HCT116 (cell line): Measurements from ENCODE around the gene CLIC5. TPM values are rescaled to one million over a fixed set of nuclear protein-coding genes. Genes with fewer than 3 reads are reported as not detected.

Experiments
- ATAC-seq: fragments of 200-7000 bp; cut with Tn5 transposase; 2 replicates; pipeline ENCODE4 v1.9.1; 2020; ENCODE audit warnings: mild to moderate bottlenecking, moderate library complexity
- BruUV-seq: library from RNA; stranded (reverse); fragments of 400-500 nt; replicated peaks from 2 replicates; lab custom pipeline; 2021; lab: Mats Ljungman, UMichigan
- CTCF ChIA-PET: fragments of 300-600 bp; sonication (Branson Sonifier 250); formaldehyde crosslinking; loops from one replicate; lab custom pipeline; 2021; ENCODE audit warnings: antibody characterized with exemption; lab: Charles Lee
- POLR2A ChIA-PET: fragments of 300-600, 350-600 bp; sonication (Branson Sonifier 250); formaldehyde crosslinking; loops from one replicate; lab custom pipeline; 2021; ENCODE audit warnings: antibody characterized with exemption; lab: Charles Lee
- RAD21 ChIA-PET, 2 experiments: fragments of 300-600 bp; sonication (Branson Sonifier 250); formaldehyde crosslinking; loops; one replicate each; lab custom pipeline; 2023; ENCODE audit warnings: low total read pairs in 2 of 2; ENCODE audit not compliant: uncharacterized antibody in 2 of 2, unreplicated experiment in 2 of 2, low non-redundant PET in 1 of 2; lab: Charles Lee
- DNase-seq: peaks from one replicate; pipeline ENCODE4 v3.0.0-alpha.2; 2010; ENCODE audit warnings: low read depth, low spot score
- H2AFZ ChIP-seq: fragments of 200-600 bp; shearing (Covaris generic), sonication (generic); 2 replicates; pipeline ENCODE4 v1.6.1; 2017; ENCODE audit warnings: low read depth, mixed run types, mixed read lengths, antibody characterized with exemption, low read length; ENCODE audit not compliant: poor library complexity, severe bottlenecking
- H3K27ac ChIP-seq: 2 replicates; pipeline ENCODE4 v1.5.1; 2012; ENCODE audit warnings: low read depth, low read length
- H3K27me3 ChIP-seq: fragments of 200-600 bp; sonication (generic); 2 replicates; pipeline ENCODE4 v1.6.1; 2016; ENCODE audit warnings: mixed run types, low read length, mixed read lengths; ENCODE audit not compliant: insufficient read depth
- H3K36me3 ChIP-seq, 2 experiments: fragments of 200-500 bp in 1 of 2; fragments of 200-600 bp in 1 of 2; sonication (Bioruptor generic) in 1 of 2; sonication (generic) in 1 of 2; 2 replicates each; pipeline versions ENCODE4 v1.5.1 to v1.6.1; 2014 to 2016; ENCODE audit warnings: low read length in 2 of 2, inconsistent platforms in 1 of 2, mixed read lengths in 1 of 2, mixed run types in 1 of 2; ENCODE audit not compliant: insufficient read depth in 2 of 2, control insufficient read depth in 1 of 2
- H3K4me1 ChIP-seq, 2 experiments: fragments of 200-600 bp in 1 of 2; sonication (generic) in 1 of 2; 2 replicates each; pipeline versions ENCODE4 v1.5.1 to v1.6.1; 2012 to 2017; ENCODE audit warnings: low read length in 2 of 2, inconsistent platforms in 1 of 2, mild to moderate bottlenecking in 1 of 2, mixed read lengths in 1 of 2, mixed run types in 1 of 2, moderate library complexity in 1 of 2; ENCODE audit not compliant: insufficient read depth in 2 of 2, control insufficient read depth in 1 of 2
- H3K4me2 ChIP-seq: fragments of 200-600 bp; sonication (generic); 2 replicates; pipeline ENCODE4 v1.6.1; 2017; ENCODE audit warnings: mixed run types, low read length, mixed read lengths
- H3K4me3 ChIP-seq, 2 experiments: fragments of 200-600 bp in 1 of 2; sonication (generic) in 1 of 2; replicated peaks in 1 of 2; 2 replicates each; pipeline ENCODE4 v1.5.1; 2011 to 2016; ENCODE audit warnings: low read length in 2 of 2, control low read depth in 1 of 2, low read depth in 1 of 2, mild to moderate bottlenecking in 1 of 2, mixed read lengths in 1 of 2, mixed run types in 1 of 2
- H3K79me2 ChIP-seq: fragments of 200-600 bp; sonication (generic); 2 replicates; pipeline ENCODE4 v1.6.1; 2017; ENCODE audit warnings: mild to moderate bottlenecking, mixed run types, low read length, moderate library complexity, mixed read lengths; ENCODE audit not compliant: insufficient read depth
- H3K9ac ChIP-seq: fragments of 200-600 bp; sonication (generic); 2 replicates; pipeline ENCODE4 v1.6.1; 2016; ENCODE audit warnings: low read length, mixed read lengths
- H3K9me2 ChIP-seq: fragments of 200-600 bp; sonication (generic), shearing (Covaris generic); 2 replicates; pipeline ENCODE4 v1.6.1; 2017; ENCODE audit warnings: mixed run types, mild to moderate bottlenecking, moderate library complexity; ENCODE audit not compliant: insufficient read depth
- H3K9me3 ChIP-seq, 2 experiments: fragments of 200-500 bp in 1 of 2; fragments of 200-600 bp in 1 of 2; sonication (Bioruptor generic) in 1 of 2; sonication (generic) in 1 of 2; 2 replicates each; pipeline ENCODE4 v1.6.1; 2014 to 2017; ENCODE audit warnings: low read length in 2 of 2, mixed read lengths in 2 of 2, inconsistent platforms in 1 of 2, low read depth in 1 of 2, mild to moderate bottlenecking in 1 of 2, mixed run types in 1 of 2, moderate library complexity in 1 of 2; ENCODE audit not compliant: control insufficient read depth in 1 of 2, insufficient read depth in 1 of 2
- H4K20me1 ChIP-seq: fragments of 200-600 bp; sonication (generic), shearing (Covaris generic); 2 replicates; pipeline ENCODE4 v1.6.1; 2017; ENCODE audit warnings: mixed run types, mild to moderate bottlenecking, moderate library complexity; ENCODE audit not compliant: insufficient read depth
- CBX3 ChIP-seq: IDR thresholded peaks from 2 replicates; pipeline ENCODE4 v1.6.1; 2012; ENCODE audit warnings: low read depth
- CEBPB ChIP-seq: IDR thresholded peaks from 2 replicates; pipeline ENCODE4 v1.6.1; 2012; ENCODE audit warnings: low read depth
- ELF1 ChIP-seq: IDR thresholded peaks from 2 replicates; pipeline ENCODE4 v1.6.1; 2012; ENCODE audit warnings: low read depth, borderline replicate concordance
- EZH2 ChIP-seq: fragments of 200-600 bp; sonication (generic); IDR thresholded peaks from 2 replicates; pipeline ENCODE4 v1.6.1; 2017; ENCODE audit warnings: antibody characterized with exemption, mixed run types
- JUND ChIP-seq: IDR thresholded peaks from 2 replicates; pipeline ENCODE4 v1.6.1; 2012
- POLR2A ChIP-seq: IDR thresholded peaks from 2 replicates; pipeline ENCODE4 v1.7.0; 2011; ENCODE audit warnings: borderline replicate concordance; ENCODE audit not compliant: insufficient read depth, insufficient read length; ENCODE audit errors: extremely low read depth
- POLR2AphosphoS5 ChIP-seq: IDR thresholded peaks from 2 replicates; pipeline ENCODE4 v1.6.1; 2011; ENCODE audit warnings: mild to moderate bottlenecking, low read depth, low read length, moderate library complexity
- SP1 ChIP-seq: IDR thresholded peaks from 2 replicates; pipeline ENCODE4 v1.6.1; 2012; ENCODE audit warnings: low read depth
- intact Hi-C: fragments of 100-400 bp; cut with micrococcal nuclease; formaldehyde crosslinking; loops from 2 replicates; pipeline ENCODE4 v1.10.0; 2022
- total RNA-seq: library from RNA; stranded (reverse); gene quantifications from one replicate; pipeline ENCODE4 v1.2.1, GENCODE V29; 2021; ENCODE audit not compliant: unreplicated experiment
- TF ChIP-seq, protein P1 (sequence below): IDR thresholded peaks from 2 replicates; pipeline ENCODE4 v1.6.1; 2012; ENCODE audit warnings: low read depth
- TF ChIP-seq, protein P2 (sequence below): IDR thresholded peaks from 2 replicates; pipeline ENCODE4 v1.6.1; 2012

Gene CLIC5
- total RNA-seq, 1 experiment from 2014 or later = 0.20 TPM

DNA sequence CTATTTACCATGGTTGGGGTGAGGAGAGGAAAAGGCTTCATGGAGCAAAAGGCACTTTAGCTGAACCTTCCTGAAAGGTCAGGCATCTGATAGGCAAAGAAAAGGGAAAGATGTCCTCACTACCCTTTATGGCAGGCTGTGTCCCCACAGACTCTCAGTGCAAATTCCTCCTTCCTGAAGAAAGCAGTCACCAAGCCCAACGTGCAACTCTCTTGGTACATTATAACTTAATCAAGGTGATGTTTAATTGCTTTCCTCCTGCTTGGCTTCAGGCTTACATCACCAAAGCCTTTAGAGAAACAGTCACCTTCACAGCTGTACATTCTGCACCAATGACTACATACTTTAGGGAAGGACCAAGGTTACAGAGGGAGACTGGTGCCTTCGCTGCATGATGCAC is 2.1 kb upstream of the CLIC5 start:
- ChIA-PET CTCF (no interaction called here), POLR2A (no interaction called here), RAD21 (no interaction called here)
- H3K27me3 ChIP-seq = peaks cover 8% of the 10 kb centered on the region; the same call in 1 of the 2 replicates
- intact Hi-C loops = no loop called here
- no peaks in the 10 kb centered on the region for H3K9me2 ChIP-seq
- H3K4me2 ChIP-seq = no peak overlapping the region
- H3K36me3 ChIP-seq = no peaks in the 10 kb centered on the region
- H3K4me1 ChIP-seq = peaks cover 2 to 15% of the 10 kb centered on the region in 2 experiments; a peak in 2 of 4 replicates
- H2AFZ ChIP-seq = no peak overlapping the region
- TF ChIP-seq POLR2A (no peak), CEBPB (no peak), ELF1 (no peak), JUND (no peak), CBX3 (no peak), SP1 (no peak), EZH2 (no peak), POLR2AphosphoS5 (no peak)
- TF ChIP-seq, protein P1, sequence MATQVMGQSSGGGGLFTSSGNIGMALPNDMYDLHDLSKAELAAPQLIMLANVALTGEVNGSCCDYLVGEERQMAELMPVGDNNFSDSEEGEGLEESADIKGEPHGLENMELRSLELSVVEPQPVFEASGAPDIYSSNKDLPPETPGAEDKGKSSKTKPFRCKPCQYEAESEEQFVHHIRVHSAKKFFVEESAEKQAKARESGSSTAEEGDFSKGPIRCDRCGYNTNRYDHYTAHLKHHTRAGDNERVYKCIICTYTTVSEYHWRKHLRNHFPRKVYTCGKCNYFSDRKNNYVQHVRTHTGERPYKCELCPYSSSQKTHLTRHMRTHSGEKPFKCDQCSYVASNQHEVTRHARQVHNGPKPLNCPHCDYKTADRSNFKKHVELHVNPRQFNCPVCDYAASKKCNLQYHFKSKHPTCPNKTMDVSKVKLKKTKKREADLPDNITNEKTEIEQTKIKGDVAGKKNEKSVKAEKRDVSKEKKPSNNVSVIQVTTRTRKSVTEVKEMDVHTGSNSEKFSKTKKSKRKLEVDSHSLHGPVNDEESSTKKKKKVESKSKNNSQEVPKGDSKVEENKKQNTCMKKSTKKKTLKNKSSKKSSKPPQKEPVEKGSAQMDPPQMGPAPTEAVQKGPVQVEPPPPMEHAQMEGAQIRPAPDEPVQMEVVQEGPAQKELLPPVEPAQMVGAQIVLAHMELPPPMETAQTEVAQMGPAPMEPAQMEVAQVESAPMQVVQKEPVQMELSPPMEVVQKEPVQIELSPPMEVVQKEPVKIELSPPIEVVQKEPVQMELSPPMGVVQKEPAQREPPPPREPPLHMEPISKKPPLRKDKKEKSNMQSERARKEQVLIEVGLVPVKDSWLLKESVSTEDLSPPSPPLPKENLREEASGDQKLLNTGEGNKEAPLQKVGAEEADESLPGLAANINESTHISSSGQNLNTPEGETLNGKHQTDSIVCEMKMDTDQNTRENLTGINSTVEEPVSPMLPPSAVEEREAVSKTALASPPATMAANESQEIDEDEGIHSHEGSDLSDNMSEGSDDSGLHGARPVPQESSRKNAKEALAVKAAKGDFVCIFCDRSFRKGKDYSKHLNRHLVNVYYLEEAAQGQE = no peak
- TF ChIP-seq, protein P2, sequence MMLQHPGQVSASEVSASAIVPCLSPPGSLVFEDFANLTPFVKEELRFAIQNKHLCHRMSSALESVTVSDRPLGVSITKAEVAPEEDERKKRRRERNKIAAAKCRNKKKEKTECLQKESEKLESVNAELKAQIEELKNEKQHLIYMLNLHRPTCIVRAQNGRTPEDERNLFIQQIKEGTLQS = no peak
- no peak overlapping the region for H3K27ac ChIP-seq
- H3K9ac ChIP-seq = no peak overlapping the region
- H3K4me3 ChIP-seq = no peak overlapping the region
- DNase-seq = no peak
- no peaks in the 10 kb centered on the region for H4K20me1 ChIP-seq
- ATAC-seq = no peak
- no TSS peak for BruUV-seq
- H3K79me2 ChIP-seq = no peaks in the 10 kb centered on the region
- H3K9me3 ChIP-seq = no peaks in the 10 kb centered on the region
